Measurements from ENCODE around the gene METTL18. TPM values are rescaled to one million over a fixed set of nuclear protein-coding genes. Genes with fewer than 3 reads are reported as not detected.

The METTL18 gene
- total RNA-seq, 3 donors from 2014 or later: 4.4 to 8.2 (median 6.5) TPM

DNA sequence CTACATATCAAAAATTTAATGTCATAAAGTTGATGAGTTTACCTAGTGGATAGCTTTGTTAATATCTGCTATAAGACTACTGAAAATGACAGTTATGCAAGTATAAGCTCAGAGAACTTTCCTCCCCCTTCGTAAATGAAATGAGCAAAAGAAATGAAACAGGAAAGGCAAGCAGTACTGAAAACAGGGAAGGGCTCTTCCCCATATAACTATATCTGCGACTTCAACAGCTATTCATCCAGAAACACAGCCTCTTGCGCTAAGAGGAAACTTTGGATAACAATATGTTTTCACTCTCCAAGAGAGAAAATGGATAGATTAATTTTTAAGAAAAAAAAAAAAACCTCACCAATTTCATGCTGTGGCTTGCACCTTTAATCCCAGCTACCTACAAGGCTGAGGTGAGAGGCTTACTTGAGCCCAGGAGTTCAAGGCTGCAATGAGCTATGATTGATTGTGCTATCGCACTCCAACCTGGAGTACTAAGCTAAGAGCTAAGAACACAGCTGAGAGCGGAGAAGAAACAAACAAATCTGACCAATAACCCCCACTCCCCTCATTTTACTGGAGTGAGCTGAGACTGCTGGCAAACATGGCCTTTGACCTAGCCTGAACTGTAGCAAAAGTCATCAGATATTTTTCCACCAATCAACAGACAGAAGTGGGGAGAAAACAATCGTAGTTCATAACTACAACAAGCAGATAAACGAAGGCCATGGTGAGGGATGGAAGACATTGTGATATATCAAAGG lies 29.0 kb downstream of the METTL18 start:
- peak in 1 of 3 donors; percentile 12 for DNase-seq
- intact Hi-C loops (cut with DNase I, micrococcal nuclease): no loop called here
- H3K9me3 ChIP-seq: no peaks in the 10 kb centered on the region
- no peak overlapping the region for H3K4me3 ChIP-seq
- ATAC-seq: peak; percentile 53
- H3K4me1 ChIP-seq (ENCODE audit: low read depth): peaks cover 22% of the 10 kb centered on the region
- no peaks in the 10 kb centered on the region for H3K36me3 ChIP-seq (ENCODE audit: low read depth)
- TF ChIP-seq CTCF (IDR thresholded peaks at IDR 0.05): no peak

GRCh38 chr1:169764919-169765318 lies 29.8 kb downstream of the METTL18 start:
- Histone ChIP-seq H3K4me3 (no peak overlapping the region), H3K9me3 (no peaks in the 10 kb centered on the region), H3K36me3 (ENCODE audit: low read depth) (no peaks in the 10 kb centered on the region), H3K4me1 (ENCODE audit: low read depth) (peaks cover 22% of the 10 kb centered on the region)
- intact Hi-C loops (cut with DNase I, micrococcal nuclease): no loop called here
- no peak for ATAC-seq
- TF ChIP-seq CTCF (IDR thresholded peaks at IDR 0.05): no peak
- no peak for DNase-seq

DNA sequence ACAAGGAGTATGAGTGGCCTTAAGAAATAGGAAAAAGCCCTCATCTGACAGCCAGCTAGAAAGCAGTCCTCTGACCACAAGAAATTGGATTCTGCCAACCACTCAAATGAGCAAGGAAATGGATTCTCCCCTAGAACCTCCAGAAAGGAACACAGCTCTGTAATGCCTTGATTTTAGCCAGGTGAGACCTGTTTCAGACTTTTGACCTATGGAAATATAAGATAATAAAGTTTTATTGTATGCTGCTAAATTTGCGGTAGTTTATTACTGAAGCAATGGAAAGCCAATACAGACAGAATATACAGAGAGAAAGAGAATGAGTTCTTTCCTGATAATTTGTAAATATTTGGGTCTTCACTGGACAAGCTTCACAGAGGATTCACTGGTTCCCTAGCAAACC lies 32.0 kb downstream of the METTL18 start:
- intact Hi-C loops (cut with DNase I, micrococcal nuclease): no loop called here
- peak; percentile 81 for ATAC-seq
- DNase-seq: no peak
- Histone ChIP-seq H3K4me3 (no peak overlapping the region), H3K36me3 (ENCODE audit: low read depth) (no peaks in the 10 kb centered on the region), H3K9me3 (no peaks in the 10 kb centered on the region), H3K4me1 (ENCODE audit: low read depth) (peaks cover 22% of the 10 kb centered on the region)
- no peak for TF ChIP-seq CTCF (IDR thresholded peaks at IDR 0.05)

GRCh38 chr1:169759038-169759437 lies 35.7 kb downstream of the METTL18 start:
- Histone ChIP-seq H3K4me3 (no peak overlapping the region), H3K4me1 (ENCODE audit: low read depth) (peaks cover 16% of the 10 kb centered on the region), H3K36me3 (ENCODE audit: low read depth) (no peaks in the 10 kb centered on the region), H3K9me3 (no peaks in the 10 kb centered on the region)
- no peak for ATAC-seq
- no peak for DNase-seq
- no peak for TF ChIP-seq CTCF (IDR thresholded peaks at IDR 0.05)
- intact Hi-C loops (cut with DNase I, micrococcal nuclease): no loop called here

- Histone ChIP-seq H3K4me1 (ENCODE audit: low read depth) (no peaks in the 10 kb centered on the region), H3K9me3 (no peaks in the 10 kb centered on the region), H3K4me3 (no peak overlapping the region), H3K36me3 (ENCODE audit: low read depth) (no peaks in the 10 kb centered on the region)
- no peak for ATAC-seq
- intact Hi-C loops (cut with DNase I, micrococcal nuclease): no loop called here
- no peak for DNase-seq
- no peak for TF ChIP-seq CTCF (IDR thresholded peaks at IDR 0.05)
These were observed 41.2 kb downstream of the METTL18 start for GRCh38 chr1:169753549-169753948.

Data from mucosa of descending colon (tissue), 3 donors.